H9 (cell line): ENCODE measurements around the gene MUC2. TPM values are rescaled to one million over a fixed set of nuclear protein-coding genes. Genes with fewer than 3 reads are reported as not detected.
A peak's percentile ranks its signal among the peaks of the same experiment; 100 is the strongest.

Source experiments
- DNase-seq: peaks from one replicate; pipeline ENCODE4 v3.0.0-alpha.2; 2017
- H2AFZ ChIP-seq: one replicate; pipeline ENCODE4 v1.6.1; 2013; ENCODE audit warnings: mild to moderate bottlenecking, low read length, control low read depth, moderate library complexity
- H2AK5ac ChIP-seq: 2 replicates; pipeline ENCODE4 v1.6.1; 2013; ENCODE audit warnings: low read length, control low read depth, mixed read lengths; ENCODE audit not compliant: insufficient read length
- H2BK120ac ChIP-seq: one replicate; pipeline ENCODE4 v1.6.1; 2013; ENCODE audit warnings: low read depth, mild to moderate bottlenecking, low read length, control low read depth, inconsistent platforms; ENCODE audit not compliant: poor library complexity, severe bottlenecking
- H2BK12ac ChIP-seq: 2 replicates; pipeline ENCODE4 v1.6.1; 2013; ENCODE audit warnings: low read length, control low read depth, mixed read lengths, low read depth; ENCODE audit not compliant: insufficient read length
- H2BK15ac ChIP-seq: 2 replicates; pipeline ENCODE4 v1.6.1; 2013; ENCODE audit warnings: low read depth, low read length, control low read depth
- H2BK20ac ChIP-seq: one replicate; pipeline ENCODE4 v1.6.1; 2013; ENCODE audit warnings: low read depth, mild to moderate bottlenecking, low read length, control low read depth, inconsistent platforms; ENCODE audit not compliant: poor library complexity, severe bottlenecking
- H2BK5ac ChIP-seq: 2 replicates; pipeline ENCODE4 v1.6.1; 2013; ENCODE audit warnings: low read length, control low read depth, mixed read lengths; ENCODE audit not compliant: insufficient read length
- H3K14ac ChIP-seq: 2 replicates; pipeline ENCODE4 v1.6.1; 2013; ENCODE audit warnings: low read length, control low read depth; ENCODE audit not compliant: insufficient read depth
- H3K18ac ChIP-seq: 2 replicates; pipeline ENCODE4 v1.6.1; 2013; ENCODE audit warnings: low read depth, mild to moderate bottlenecking, mixed read lengths, low read length, control low read depth; ENCODE audit not compliant: insufficient read length
- H3K23ac ChIP-seq: 2 replicates; pipeline ENCODE4 v1.6.1; 2013; ENCODE audit warnings: low read length, control low read depth, mixed read lengths, low read depth; ENCODE audit not compliant: insufficient read length
- H3K23me2 ChIP-seq: 2 replicates; pipeline ENCODE4 v1.6.1; 2013; ENCODE audit warnings: low read depth, mild to moderate bottlenecking, mixed read lengths, low read length, control low read depth; ENCODE audit not compliant: insufficient read length, poor library complexity, severe bottlenecking
- H3K27ac ChIP-seq: 2 replicates; pipeline ENCODE4 v1.5.1; 2013; ENCODE audit warnings: low read length, control low read depth, mixed read lengths, low read depth; ENCODE audit not compliant: insufficient read length
- H3K27me3 ChIP-seq: 2 replicates; pipeline ENCODE4 v1.6.1; 2013; ENCODE audit warnings: low read length, control low read depth, inconsistent platforms; ENCODE audit not compliant: insufficient read depth
- H3K4ac ChIP-seq: 2 replicates; pipeline ENCODE4 v1.6.1; 2013; ENCODE audit warnings: low read depth, mild to moderate bottlenecking, control low read depth, inconsistent platforms, low read length, moderate library complexity
- H3K4me1 ChIP-seq: 2 replicates; pipeline ENCODE4 v1.6.1; 2013; ENCODE audit warnings: low read length, control low read depth, inconsistent platforms; ENCODE audit not compliant: insufficient read depth
- H3K4me2 ChIP-seq: 2 replicates; pipeline ENCODE4 v1.6.1; 2013; ENCODE audit warnings: low read length, control low read depth, mixed read lengths; ENCODE audit not compliant: insufficient read length, insufficient read depth
- H3K56ac ChIP-seq: 2 replicates; pipeline ENCODE4 v1.6.1; 2013; ENCODE audit warnings: low read depth, mild to moderate bottlenecking, mixed read lengths, low read length, control low read depth; ENCODE audit not compliant: insufficient read length
- H3K79me1 ChIP-seq: 2 replicates; pipeline ENCODE4 v1.6.1; 2013; ENCODE audit warnings: low read depth, mild to moderate bottlenecking, moderate library complexity, low read length, control low read depth, inconsistent platforms; ENCODE audit not compliant: insufficient read depth, poor library complexity, severe bottlenecking
- H3K79me2 ChIP-seq: 2 replicates; pipeline ENCODE4 v1.6.1; 2013; ENCODE audit warnings: low read length, control low read depth, inconsistent platforms; ENCODE audit not compliant: insufficient read depth
- H3K9ac ChIP-seq: 2 replicates; pipeline ENCODE4 v1.6.1; 2013; ENCODE audit warnings: low read length, control low read depth, mixed read lengths; ENCODE audit not compliant: insufficient read length; ENCODE audit errors: extremely low read depth
- H3K9me3 ChIP-seq: one replicate; pipeline ENCODE4 v1.6.1; 2013; ENCODE audit warnings: low read depth, low read length, inconsistent platforms; ENCODE audit not compliant: control insufficient read depth
- H3T11ph ChIP-seq: one replicate; pipeline ENCODE4 v1.6.1; 2013; ENCODE audit warnings: mild to moderate bottlenecking, low read length, control low read depth, inconsistent platforms
- H4K20me1 ChIP-seq: one replicate; pipeline ENCODE4 v1.6.1; 2013; ENCODE audit not compliant: control insufficient read depth, insufficient read length, insufficient read depth
- H4K5ac ChIP-seq: 2 replicates; pipeline ENCODE4 v1.6.1; 2013; ENCODE audit warnings: low read depth, mild to moderate bottlenecking, mixed read lengths, low read length, control low read depth; ENCODE audit not compliant: insufficient read length
- H4K8ac ChIP-seq: replicated peaks from 2 replicates; pipeline ENCODE4 v1.6.1; 2013; ENCODE audit warnings: low read length, control low read depth, mixed read lengths, low read depth; ENCODE audit not compliant: insufficient read length
- H4K91ac ChIP-seq: 2 replicates; pipeline ENCODE4 v1.6.1; 2013; ENCODE audit warnings: low read depth, mild to moderate bottlenecking, moderate library complexity, mixed read lengths, low read length, control low read depth; ENCODE audit not compliant: insufficient read length
- H3K27ac Mint-ChIP-seq, 3 experiments: 2 replicates in 2 of 3; 3 replicates in 1 of 3; pipeline ENCODE4 v1.8.0; 2020 to 2021; ENCODE audit warnings: mixed read lengths in 3 of 3, mild to moderate bottlenecking in 1 of 3, moderate library complexity in 1 of 3
- H3K27me3 Mint-ChIP-seq: 2 replicates; pipeline ENCODE4 v1.8.0; 2021; ENCODE audit warnings: low read depth, mild to moderate bottlenecking, moderate library complexity, mixed read lengths
- H3K36me3 Mint-ChIP-seq, 3 experiments: 2 replicates in 2 of 3; 3 replicates in 1 of 3; pipeline ENCODE4 v1.8.0; 2020 to 2021; ENCODE audit warnings: low read depth in 3 of 3, mixed read lengths in 3 of 3; ENCODE audit not compliant: insufficient read depth in 1 of 3
- H3K4me1 Mint-ChIP-seq, 2 experiments: 2 replicates each; pipeline ENCODE4 v1.8.0; 2020; ENCODE audit warnings: mixed read lengths in 2 of 2
- H3K4me3 Mint-ChIP-seq, 2 experiments: 2 replicates in 1 of 2; 3 replicates in 1 of 2; pipeline ENCODE4 v1.8.0; 2020 to 2021; ENCODE audit warnings: mild to moderate bottlenecking in 2 of 2, mixed read lengths in 2 of 2, moderate library complexity in 1 of 2
- H3K9me3 Mint-ChIP-seq, 2 experiments: 2 replicates in 1 of 2; 3 replicates in 1 of 2; pipeline ENCODE4 v1.8.0; 2020; ENCODE audit warnings: mild to moderate bottlenecking in 2 of 2, mixed read lengths in 2 of 2, moderate library complexity in 1 of 2
- CTCF ChIP-seq: fragments of 200-600 bp; sonication (generic); conservative IDR thresholded peaks from 3 replicates; pipeline ENCODE4 v1.8.0; 2021; ENCODE audit warnings: antibody characterized with exemption, mild to moderate bottlenecking
- WGBS: extraction: QIAGEN DNeasy Blood & Tissue Kit; methylation state at CpG from one replicate; pipeline ENCODE4 v1.1.7; 2013; ENCODE audit warnings: missing lambda C conversion rate, low lambda C conversion rate, mixed read lengths; ENCODE audit not compliant: insufficient read length; ENCODE audit errors: extremely low coverage; 5-methylcytosine and 5-hydroxymethylcytosine counted together
- total RNA-seq: library from RNA; stranded (reverse); gene quantifications from 2 replicates; pipeline ENCODE4 v1.2.1, GENCODE V29; 2021

Gene MUC2
- total RNA-seq, 1 experiment from 2014 or later: not detected

- H2BK20ac ChIP-seq: no peak overlapping the region
- H3K14ac ChIP-seq: no peak overlapping the region; the same call in 1 of the 2 replicates
- H2BK5ac ChIP-seq: no peak overlapping the region
- no peak overlapping the region for H3K4me2 ChIP-seq
- H3K18ac ChIP-seq: no peak overlapping the region
- H2AFZ ChIP-seq: no peak overlapping the region
- no peak overlapping the region for H3K23ac ChIP-seq
- no peak overlapping the region for H2BK120ac ChIP-seq
- H3K27me3 ChIP-seq: no peaks in the 10 kb centered on the region
- H4K91ac ChIP-seq: no peak overlapping the region
- H3K79me1 ChIP-seq: no peaks in the 10 kb centered on the region
- H2AK5ac ChIP-seq: no peak overlapping the region
- H2BK15ac ChIP-seq: no peak overlapping the region
- Mint-ChIP-seq H3K4me1 (no peaks in the 10 kb centered on the region), H3K36me3 (no peaks in the 10 kb centered on the region), H3K9me3 (peaks cover 0 to 6% of the 10 kb centered on the region in 2 experiments; a peak in 2 of 5 replicates), H3K27me3 (no peaks in the 10 kb centered on the region), H3K4me3 (no peak overlapping the region), H3K27ac (peak overlapping the region in 1 of 3 experiments; percentile 22; a peak in 1 of 7 replicates)
- no CpG with 5 or more reads among the region's 14 CpGs for WGBS
- no peak overlapping the region for H3K4ac ChIP-seq
- H4K5ac ChIP-seq: no peak overlapping the region
- no peaks in the 10 kb centered on the region for H3K23me2 ChIP-seq
- no peak overlapping the region for H2BK12ac ChIP-seq
- H3K9me3 ChIP-seq: no peaks in the 10 kb centered on the region
- H3K9ac ChIP-seq: no peak overlapping the region
- no peaks in the 10 kb centered on the region for H4K20me1 ChIP-seq
- no peak overlapping the region for H4K8ac ChIP-seq
- H3K79me2 ChIP-seq: no peaks in the 10 kb centered on the region
- DNase-seq: no peak
- H3T11ph ChIP-seq: no peak overlapping the region
- H3K56ac ChIP-seq: no peak overlapping the region
- TF ChIP-seq CTCF: no peak
- no peaks in the 10 kb centered on the region for H3K4me1 ChIP-seq
- H3K27ac ChIP-seq: no peak overlapping the region
These were observed 46.1 kb upstream of the MUC2 start for GRCh38 chr11:1028616-1029015.
